Ascending aorta (tissue), 2 donors: ENCODE measurements around the gene MRPL32. TPM values are rescaled to one million over a fixed set of nuclear protein-coding genes. Genes with fewer than 3 reads are reported as not detected.

ENCODE experiments used
- DNase-seq, 2 donors: peaks; one replicate each; pipeline ENCODE4 v3.0.0-alpha.2; 2019; ENCODE audit warnings: low spot score in 2 of 2
- H3K27ac ChIP-seq, 2 donors: fragments of 200-600 bp; sonication (generic); one replicate each; pipeline ENCODE4 v1.5.1; 2016 to 2017; ENCODE audit warnings: mild to moderate bottlenecking in 1 of 2
- H3K27me3 ChIP-seq: fragments of 200-600 bp; sonication (generic); one replicate; pipeline ENCODE4 v1.5.1; 2017
- H3K36me3 ChIP-seq, 2 donors: fragments of 200-600 bp; sonication (generic); one replicate each; pipeline ENCODE4 v1.5.1; 2016
- H3K4me1 ChIP-seq, 2 donors: fragments of 200-600 bp; sonication (generic); one replicate each; pipeline ENCODE4 v1.5.1; 2016 to 2017; ENCODE audit warnings: mild to moderate bottlenecking in 1 of 2
- H3K4me3 ChIP-seq, 2 donors: fragments of 200-600 bp; sonication (generic); one replicate each; pipeline ENCODE4 v1.5.1; 2016 to 2017; ENCODE audit warnings: mild to moderate bottlenecking in 1 of 2
- H3K9me3 ChIP-seq, 2 donors: fragments of 200-600 bp; sonication (generic); one replicate each; pipeline ENCODE4 v1.5.1; 2016
- CTCF ChIP-seq, 3 experiments: fragments of 200-600 bp in 2 of 3; fragments of 450-650 bp in 1 of 3; sonication (generic) in 2 of 3; IDR thresholded peaks; one replicate each; pipeline ENCODE4 v1.5.1; 2016 to 2019; ENCODE audit warnings: antibody characterized with exemption in 3 of 3, mild to moderate bottlenecking in 1 of 3, moderate library complexity in 1 of 3
- intact Hi-C: fragments of 100-400 bp; cut with DNase I; formaldehyde crosslinking; loops from one replicate; pipeline ENCODE4 v1.15.1; 2023
- total RNA-seq: library from RNA; depleted of rRNA; stranded (reverse); fragments of >200 nt; gene quantifications from one replicate; pipeline ENCODE4 v1.1.0, GENCODE V29; 2016

Gene MRPL32
- total RNA-seq, 1 donor from 2014 or later, result 24.3 TPM

GRCh38 chr7:42959549-42959948, 27.4 kb downstream of the MRPL32 start:
- no peak for TF ChIP-seq CTCF (IDR thresholded peaks at IDR 0.05)
- intact Hi-C loops, result no loop called here
- H3K9me3 ChIP-seq, result no peaks in the 10 kb centered on the region
- no peak overlapping the region for H3K27ac ChIP-seq
- no peak for DNase-seq
- no peaks in the 10 kb centered on the region for H3K36me3 ChIP-seq
- H3K27me3 ChIP-seq, result no peaks in the 10 kb centered on the region
- no peak overlapping the region for H3K4me3 ChIP-seq
- H3K4me1 ChIP-seq, result no peaks in the 10 kb centered on the region

GRCh38 chr7:42960762-42961161, 28.6 kb downstream of the MRPL32 start:
- H3K27me3 ChIP-seq, result no peaks in the 10 kb centered on the region
- no peak for TF ChIP-seq CTCF (IDR thresholded peaks at IDR 0.05)
- intact Hi-C loops, result no loop called here

GRCh38 chr7:42961170-42961569, 29.0 kb downstream of the MRPL32 start:
- Histone ChIP-seq H3K27ac (no peak overlapping the region), H3K4me3 (no peak overlapping the region), H3K4me1 (no peaks in the 10 kb centered on the region), H3K27me3 (no peaks in the 10 kb centered on the region), H3K9me3 (no peaks in the 10 kb centered on the region), H3K36me3 (no peaks in the 10 kb centered on the region)
- intact Hi-C loops, result no loop called here
- DNase-seq, result no peak
- TF ChIP-seq CTCF (IDR thresholded peaks at IDR 0.05), result no peak

More at GRCh38 chr7:42960762-42961161, 28.6 kb downstream of the MRPL32 start:
- H3K4me1 ChIP-seq, result no peaks in the 10 kb centered on the region
- no peak overlapping the region for H3K27ac ChIP-seq
- no peaks in the 10 kb centered on the region for H3K36me3 ChIP-seq
- no peak overlapping the region for H3K4me3 ChIP-seq
- no peaks in the 10 kb centered on the region for H3K9me3 ChIP-seq
- DNase-seq, result no peak

GRCh38 chr7:42964293-42964692, 32.1 kb downstream of the MRPL32 start:
- no peaks in the 10 kb centered on the region for H3K4me1 ChIP-seq
- no peak for DNase-seq
- no peak overlapping the region for H3K4me3 ChIP-seq
- no peaks in the 10 kb centered on the region for H3K36me3 ChIP-seq
- H3K27ac ChIP-seq, result no peak overlapping the region
- H3K9me3 ChIP-seq, result no peaks in the 10 kb centered on the region
- no peak for TF ChIP-seq CTCF (IDR thresholded peaks at IDR 0.05)
- intact Hi-C loops, result no loop called here
- no peaks in the 10 kb centered on the region for H3K27me3 ChIP-seq

GRCh38 chr7:42964849-42965805, 33.0 kb downstream of the MRPL32 start:
- no peak overlapping the region for H3K27ac ChIP-seq
- no peak overlapping the region for H3K4me3 ChIP-seq
- TF ChIP-seq CTCF (IDR thresholded peaks at IDR 0.05), result no peak
- H3K4me1 ChIP-seq, result no peaks in the 10 kb centered on the region
- intact Hi-C loops, result no loop called here
- H3K27me3 ChIP-seq, result no peaks in the 10 kb centered on the region
- H3K9me3 ChIP-seq, result no peaks in the 10 kb centered on the region
- DNase-seq, result no peak
- no peaks in the 10 kb centered on the region for H3K36me3 ChIP-seq
